HPDE6-E6E7 (cell line): ENCODE data around the gene MYL7.
"Not testable (repeated sequence)": the region's sequence is repeated elsewhere in the genome, so short reads cannot be mapped to it uniquely, and the experiment has no call there.

Experiments
- DNase-seq: peaks from one replicate; pipeline ENCODE4 v3.0.0; 2011; ENCODE audit warnings: missing footprints; ENCODE audit errors: extremely low spot score

The MYL7 gene

DNA sequence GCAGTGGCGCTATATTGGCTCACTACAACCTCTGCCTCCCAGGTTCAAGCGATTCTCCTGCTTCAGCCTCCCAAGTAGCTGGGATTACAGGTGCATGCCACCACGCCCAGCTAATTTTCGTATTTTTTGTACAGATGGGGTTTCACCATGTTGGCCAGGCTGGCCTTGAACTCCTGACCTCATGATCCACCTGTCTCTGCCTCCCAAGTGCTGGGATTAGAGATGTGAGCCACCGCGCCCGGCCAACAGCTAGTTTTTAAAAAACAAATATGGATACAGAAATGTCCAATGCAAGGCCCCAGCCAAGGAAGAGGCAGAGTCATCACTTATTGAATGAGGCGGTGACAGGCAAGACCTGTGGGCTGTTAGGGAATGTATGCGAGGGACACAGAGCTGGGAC is 30.8 kb upstream of the MYL7 start:
- DNase-seq: not testable (repeated sequence)

DNA sequence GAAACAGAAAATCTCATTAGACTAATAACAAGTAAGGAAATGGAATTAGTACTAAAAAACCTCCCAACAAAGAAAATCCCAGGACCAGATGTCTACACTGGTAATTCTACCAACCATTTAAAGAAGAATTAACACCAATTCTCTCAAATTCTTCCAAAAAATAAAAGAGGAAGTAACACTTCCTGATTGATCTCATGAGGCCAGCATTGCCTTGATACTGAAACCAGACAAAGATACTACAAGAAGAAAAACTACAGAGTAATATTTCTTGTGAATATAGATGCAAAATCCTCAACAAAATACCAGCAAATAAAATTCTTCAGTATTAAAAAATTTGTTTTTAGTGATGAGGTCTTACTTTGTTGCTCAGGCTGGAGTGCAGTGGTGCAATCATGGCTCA is 26.8 kb upstream of the MYL7 start:
- no peak for DNase-seq

DNA sequence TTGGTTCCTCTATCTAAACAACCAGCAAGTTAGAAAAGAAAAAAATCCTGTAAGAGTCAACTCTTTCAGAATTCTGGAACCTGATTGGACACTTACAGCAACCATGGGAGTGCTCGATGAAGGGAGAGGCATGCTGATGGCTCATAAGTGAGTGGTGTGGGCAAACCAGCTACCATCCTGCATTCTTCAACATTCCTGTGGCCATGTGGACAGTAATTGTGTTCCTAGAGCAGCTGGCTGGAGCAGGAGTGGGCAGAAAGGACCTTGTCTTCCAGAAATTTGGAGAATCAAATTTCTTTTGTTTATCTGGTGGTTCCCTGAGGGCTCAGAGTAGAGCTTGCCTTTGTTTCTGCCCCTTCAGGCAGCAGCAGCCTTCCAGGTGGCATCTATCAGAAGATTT is 22.5 kb upstream of the MYL7 start:
- peak; percentile 37 for DNase-seq

DNA sequence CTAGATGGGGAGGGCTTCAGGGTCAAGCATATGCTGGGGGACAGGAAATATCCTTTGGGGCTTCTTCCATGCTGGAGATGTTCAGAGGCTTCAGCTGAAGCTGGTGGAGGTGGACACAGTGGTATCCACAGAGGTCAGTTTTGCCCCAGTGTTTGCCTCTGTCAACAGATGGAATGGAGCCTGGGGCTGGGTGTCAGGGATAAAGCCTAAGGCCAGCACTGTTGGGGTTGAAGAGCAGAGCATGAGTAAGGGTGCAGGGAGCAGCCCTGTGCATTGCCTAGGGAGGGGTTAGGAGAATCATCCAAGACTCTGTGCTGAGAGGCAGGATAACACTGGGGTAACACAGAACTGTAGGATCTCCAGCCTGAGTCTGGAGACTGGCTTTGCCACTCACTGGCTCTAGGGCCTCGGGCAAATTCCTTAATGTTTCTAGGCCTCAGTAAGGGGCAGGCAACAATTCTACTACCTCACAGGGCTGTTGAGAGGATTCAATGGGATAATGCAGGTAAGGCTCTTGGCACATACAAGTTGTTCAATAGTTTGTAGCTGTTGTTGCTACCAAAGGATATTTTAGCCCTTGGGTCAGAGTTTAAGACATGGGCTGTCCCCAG is 21.8 kb upstream of the MYL7 start:
- DNase-seq: no peak

DNA sequence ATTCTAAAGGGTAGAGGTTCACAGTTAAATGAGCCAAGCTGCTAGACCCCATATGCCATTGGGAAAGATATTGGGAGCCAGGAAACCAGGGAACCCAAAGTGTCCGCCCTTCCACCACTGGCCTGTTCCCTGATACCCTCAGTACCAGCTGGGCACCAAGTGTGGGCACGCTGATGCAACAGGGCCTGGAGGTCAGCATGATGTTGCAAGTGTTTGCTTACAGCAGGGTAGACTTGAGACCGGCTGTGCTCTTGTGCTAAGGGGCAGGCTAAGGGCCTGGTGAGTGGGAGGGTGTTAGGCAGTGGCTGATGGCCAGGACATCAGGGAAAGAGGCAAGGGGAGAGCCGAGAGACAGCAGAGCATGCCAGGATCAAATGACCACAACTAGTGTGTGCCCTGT is 21.0 kb upstream of the MYL7 start:
- DNase-seq: no peak

DNA sequence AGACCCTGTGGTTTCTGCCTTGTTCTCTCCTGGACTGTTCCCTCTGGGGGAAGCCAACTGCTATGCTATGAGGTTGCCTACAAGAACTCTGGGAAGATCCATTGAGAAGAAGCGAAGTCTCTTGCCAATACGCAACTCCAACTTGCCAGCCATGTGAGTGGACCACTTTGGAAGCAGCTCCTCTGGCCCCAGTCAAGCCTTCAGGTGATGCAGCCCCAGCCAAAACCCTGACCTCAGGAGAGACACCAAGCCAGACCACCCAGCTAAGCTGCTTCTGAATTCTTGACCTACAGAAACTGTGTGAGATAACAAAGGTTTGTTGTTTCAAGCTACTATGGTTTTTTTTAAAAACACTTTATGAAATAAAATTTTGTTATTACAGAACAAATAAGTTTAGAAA is 20.2 kb upstream of the MYL7 start:
- DNase-seq: no peak

GRCh38 chr7:44159824-44160630 is 18.9 kb upstream of the MYL7 start:
- no peak for DNase-seq

DNA sequence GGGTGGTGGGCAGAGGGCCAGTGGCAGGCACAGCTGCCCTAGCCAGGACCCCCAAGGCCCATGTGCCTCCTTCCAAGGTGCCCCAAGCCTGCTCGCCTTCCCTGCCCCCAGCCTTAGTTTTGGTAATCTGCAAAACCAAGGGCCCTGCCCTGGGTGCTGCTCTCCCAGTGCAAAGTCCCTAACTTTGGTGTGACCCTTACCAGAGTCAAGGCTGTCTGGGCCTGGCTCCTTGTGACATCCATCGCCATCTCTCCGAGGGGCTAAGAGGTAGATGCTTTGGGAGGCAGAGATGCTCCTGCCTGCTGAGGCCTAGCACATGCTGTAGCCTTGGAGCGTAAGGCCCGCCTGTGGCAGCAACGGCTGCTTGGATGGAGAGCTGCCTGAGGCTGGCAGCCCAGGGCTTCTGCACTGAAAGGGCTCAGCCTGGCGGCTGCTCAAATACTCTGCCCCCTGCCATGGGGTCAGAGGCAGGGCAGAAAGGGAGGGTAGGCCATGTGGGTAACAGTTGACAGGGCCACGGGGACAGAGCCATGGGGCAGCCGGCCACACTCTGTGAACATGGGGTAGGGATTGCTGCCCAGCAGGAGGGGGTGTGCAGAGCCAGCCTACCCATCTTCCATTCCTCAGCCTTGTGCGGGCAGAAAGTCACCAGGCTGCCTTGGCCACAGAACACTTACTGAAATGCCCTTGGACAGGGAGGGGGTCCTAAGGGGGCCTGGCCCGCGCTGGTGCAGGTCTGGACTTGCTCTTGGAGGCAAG is 17.9 kb upstream of the MYL7 start:
- DNase-seq: no peak

- DNase-seq: no peak
Measured at GRCh38 chr7:44158096-44158872, 17.2 kb upstream of the MYL7 start.

DNA sequence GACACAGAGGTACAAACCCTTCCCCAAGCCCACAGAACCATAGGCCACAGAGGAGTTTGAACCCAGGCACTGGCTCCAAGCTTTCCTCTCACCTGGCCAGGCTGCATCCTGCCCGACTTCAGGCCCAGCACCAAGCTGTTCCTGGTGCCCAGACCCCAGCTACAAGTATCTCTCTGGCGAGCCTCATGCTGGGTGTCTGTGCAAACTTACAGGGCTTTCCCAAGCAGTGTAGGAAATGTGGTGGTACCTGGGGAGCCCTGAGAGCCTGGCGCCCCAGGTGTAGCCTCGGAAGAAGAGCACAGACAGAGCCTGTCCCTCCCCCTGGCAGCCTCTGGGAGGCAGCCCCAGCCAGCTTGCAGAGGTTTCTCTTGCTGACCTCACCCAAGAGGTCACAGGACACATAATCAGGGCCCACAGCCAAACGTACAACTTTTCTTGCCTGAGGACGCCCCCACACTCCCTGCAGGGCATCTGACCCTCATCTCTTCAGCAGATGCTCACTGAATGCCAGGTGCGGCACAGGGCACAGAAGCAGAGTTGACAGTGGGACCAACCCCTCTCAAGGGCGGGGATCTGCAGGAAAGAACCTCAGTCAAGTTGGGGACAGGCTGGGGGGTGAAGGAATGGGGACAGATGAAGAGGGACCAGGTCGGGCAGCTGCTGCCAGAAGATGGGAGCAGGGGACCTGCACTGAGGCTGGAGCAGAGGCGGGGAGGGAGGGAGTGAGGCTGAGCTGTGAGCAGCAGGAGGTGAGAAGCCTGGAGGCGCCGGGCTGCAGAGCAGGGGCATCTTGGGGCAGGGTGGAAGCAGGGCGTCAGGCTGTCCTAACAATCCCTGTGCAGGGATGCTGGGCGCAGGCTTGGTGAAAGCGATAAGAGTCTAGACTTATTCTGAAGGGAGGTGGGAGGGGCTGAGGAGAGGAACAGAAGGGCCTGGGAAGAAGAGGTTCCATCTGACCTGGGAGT is 16.3 kb upstream of the MYL7 start:
- no peak for DNase-seq

- no peak for DNase-seq
Measured at GRCh38 chr7:44156453-44157010, 15.4 kb upstream of the MYL7 start.

- DNase-seq: no peak
Measured at GRCh38 chr7:44155191-44156185, 14.4 kb upstream of the MYL7 start.

DNA sequence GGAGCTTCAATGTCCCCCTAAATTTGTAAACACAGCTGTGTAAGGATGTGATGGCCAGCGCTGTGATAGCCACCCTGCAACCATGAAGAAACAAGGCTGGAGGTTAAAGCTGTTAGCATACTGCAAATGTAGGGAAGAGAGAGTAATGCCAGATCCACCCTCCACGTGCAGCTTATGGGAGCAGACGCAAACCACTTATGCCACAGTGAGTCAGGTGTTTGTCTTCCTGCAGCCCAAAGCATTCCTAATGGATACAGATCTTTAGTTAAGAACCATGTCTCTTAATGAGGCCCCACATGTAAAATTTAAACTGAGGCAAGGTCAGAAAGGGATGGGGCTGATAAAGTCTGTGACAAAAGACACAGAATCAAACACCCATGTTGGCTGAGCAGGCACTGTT is 13.6 kb upstream of the MYL7 start:
- no peak for DNase-seq

DNA sequence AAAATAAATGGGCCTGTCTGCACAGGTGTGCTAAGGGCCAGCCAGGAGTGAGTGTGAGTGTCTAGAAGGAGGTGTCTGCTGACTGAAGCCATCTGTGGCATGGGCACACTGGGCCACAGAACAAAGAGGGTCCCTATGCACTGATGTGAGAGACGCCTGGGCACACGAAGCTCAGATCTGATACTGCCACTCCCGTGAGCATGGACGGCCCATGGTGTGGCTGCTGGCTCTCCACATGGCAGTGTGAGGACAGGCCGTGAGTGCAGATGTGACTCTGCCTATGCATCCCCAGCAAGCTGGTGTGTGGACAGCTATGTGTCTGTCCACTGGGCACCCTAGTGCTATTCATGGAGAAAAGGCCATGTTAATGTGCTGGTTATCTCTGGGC is 12.8 kb upstream of the MYL7 start:
- DNase-seq: no peak

- no peak for DNase-seq
Measured at GRCh38 chr7:44152971-44153947, 12.1 kb upstream of the MYL7 start.

DNA sequence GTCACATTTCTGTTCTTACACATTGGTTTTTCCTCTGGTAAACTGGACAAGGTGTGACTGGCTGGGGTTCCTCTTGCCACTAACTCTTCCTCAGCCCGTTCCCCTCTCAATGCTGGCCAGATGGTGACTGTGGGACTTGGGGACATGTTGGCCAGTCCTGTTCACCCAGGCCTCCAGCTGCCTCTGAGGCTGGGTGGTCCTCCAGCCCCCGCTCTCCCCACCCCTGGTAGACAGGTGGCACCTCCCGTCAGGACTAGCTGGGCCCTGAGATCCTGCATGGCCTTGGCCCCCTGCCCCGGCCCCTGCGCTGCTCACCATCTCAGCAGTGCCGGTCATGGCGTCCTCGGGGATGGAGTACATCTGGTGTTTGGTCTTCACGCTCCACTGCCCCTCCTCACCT is 10.8 kb upstream of the MYL7 start:
- no peak for DNase-seq

DNA sequence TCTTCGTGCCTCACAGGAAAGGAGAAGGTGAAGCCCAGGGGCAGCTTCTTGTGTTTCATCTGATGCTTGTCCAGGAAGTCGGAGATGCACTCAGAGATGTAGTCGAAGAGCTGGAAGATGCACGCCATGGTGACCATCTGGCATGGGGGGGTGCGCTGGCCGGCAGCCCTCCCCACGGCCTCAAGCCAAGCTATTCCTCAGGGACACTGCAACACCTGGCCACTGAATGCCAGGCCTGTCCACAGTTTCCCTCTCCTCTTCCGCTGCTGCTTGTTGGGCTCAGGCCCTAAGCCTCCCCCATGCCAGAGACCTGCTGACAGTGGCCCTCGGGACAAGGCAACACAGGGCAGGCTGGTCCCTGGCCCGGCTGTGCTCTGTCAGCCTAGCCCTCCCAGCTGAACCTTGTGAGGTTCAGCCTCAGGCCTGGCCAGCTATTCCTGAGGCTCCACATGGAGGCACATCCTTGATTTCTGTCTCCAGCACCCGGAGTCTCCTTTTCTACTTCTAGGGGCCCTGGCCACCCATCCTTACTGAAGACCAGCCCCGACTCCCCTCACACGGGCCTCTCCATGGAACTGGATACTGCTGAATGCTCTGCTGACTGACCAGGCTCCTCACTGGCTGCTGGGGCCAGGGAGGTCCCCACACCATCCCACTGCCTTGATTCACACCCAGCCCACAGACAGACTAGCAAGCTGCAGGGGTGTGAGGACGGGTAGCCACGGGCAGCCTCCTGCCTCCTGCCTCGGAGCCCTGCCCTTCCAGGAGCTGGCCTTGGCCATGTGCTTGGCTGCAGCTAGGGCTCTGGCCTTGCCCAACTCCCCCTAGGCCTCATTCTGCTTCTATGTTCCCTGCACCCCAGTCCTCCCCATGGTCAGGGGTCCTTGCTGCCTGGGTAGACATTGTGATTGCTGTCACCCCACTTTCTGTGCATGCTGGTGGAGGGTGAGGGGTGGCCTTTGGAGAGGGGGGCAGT is 10.1 kb upstream of the MYL7 start:
- no peak for DNase-seq
